ENCODE measurements around the gene GPBP1L1. TPM values are rescaled to one million over a fixed set of nuclear protein-coding genes. Genes with fewer than 3 reads are reported as not detected.
"Not testable (repeated sequence)": the region's sequence is repeated elsewhere in the genome, so short reads cannot be mapped to it uniquely, and the experiment has no call there.

GPBP1L1 gene
- total RNA-seq, 1 donor from 2014 or later, result 80.7 TPM

DNA sequence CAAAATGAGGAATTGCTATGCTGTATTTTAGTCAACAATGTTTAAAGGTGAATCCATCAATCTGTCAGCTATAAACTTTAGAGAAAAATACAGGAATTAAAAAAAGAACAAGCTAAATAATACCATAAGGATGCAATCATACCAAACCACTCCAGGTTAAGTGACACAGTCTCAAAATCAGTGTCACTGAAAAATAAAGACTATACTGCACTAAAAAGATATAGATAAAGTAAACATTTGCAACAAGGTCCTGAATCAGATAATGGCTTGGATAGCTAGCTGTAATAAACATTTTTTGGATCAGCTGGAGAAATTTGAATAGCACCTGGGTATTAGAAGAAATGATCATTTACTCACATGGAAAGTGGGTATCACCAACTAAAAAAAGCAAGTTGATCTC is 7.8 kb downstream of the GPBP1L1 start:
- H3K27ac ChIP-seq (replicated peaks), result peak overlapping the region; percentile 72
- H3K36me3 ChIP-seq, result no peaks in the 10 kb centered on the region
- TF ChIP-seq, protein P1, sequence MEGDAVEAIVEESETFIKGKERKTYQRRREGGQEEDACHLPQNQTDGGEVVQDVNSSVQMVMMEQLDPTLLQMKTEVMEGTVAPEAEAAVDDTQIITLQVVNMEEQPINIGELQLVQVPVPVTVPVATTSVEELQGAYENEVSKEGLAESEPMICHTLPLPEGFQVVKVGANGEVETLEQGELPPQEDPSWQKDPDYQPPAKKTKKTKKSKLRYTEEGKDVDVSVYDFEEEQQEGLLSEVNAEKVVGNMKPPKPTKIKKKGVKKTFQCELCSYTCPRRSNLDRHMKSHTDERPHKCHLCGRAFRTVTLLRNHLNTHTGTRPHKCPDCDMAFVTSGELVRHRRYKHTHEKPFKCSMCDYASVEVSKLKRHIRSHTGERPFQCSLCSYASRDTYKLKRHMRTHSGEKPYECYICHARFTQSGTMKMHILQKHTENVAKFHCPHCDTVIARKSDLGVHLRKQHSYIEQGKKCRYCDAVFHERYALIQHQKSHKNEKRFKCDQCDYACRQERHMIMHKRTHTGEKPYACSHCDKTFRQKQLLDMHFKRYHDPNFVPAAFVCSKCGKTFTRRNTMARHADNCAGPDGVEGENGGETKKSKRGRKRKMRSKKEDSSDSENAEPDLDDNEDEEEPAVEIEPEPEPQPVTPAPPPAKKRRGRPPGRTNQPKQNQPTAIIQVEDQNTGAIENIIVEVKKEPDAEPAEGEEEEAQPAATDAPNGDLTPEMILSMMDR (IDR thresholded peaks at IDR 0.05; ENCODE audit: borderline replicate concordance), result no peak
- intact Hi-C loops (cut with micrococcal nuclease), result no loop called here
- H3K4me3 ChIP-seq, result peak overlapping the region; percentile 4
- H3K4me1 ChIP-seq, result peaks cover 100% of the 10 kb centered on the region
- no peaks in the 10 kb centered on the region for H3K9me3 ChIP-seq (replicated peaks)
- no peak for DNase-seq
- no peaks in the 10 kb centered on the region for H3K27me3 ChIP-seq (ENCODE audit: low read depth)

DNA sequence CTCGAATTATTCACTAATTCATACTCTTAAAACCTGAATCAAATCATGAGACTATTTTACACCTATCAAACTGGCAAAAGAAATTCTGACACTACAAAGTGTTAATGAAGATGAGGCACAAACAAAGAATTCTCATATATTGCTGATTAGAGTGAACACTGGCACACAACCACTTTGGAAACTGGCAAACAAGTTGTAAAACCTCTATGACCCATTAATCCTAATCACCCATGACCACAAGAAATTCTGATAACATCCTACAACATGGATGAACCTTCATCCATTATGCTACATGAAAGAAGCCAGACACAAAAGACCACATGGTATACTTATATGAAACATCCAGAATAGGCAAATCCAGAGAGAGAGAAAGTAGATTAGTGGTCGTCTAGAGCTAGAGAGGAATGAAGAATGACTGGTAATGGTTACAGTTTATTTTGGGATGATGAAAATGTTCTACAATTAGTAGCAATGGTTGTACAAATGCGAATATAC is 8.5 kb downstream of the GPBP1L1 start:
- H3K27ac ChIP-seq (replicated peaks), result peak overlapping the region; percentile 72
- H3K27me3 ChIP-seq (ENCODE audit: low read depth), result no peaks in the 10 kb centered on the region
- TF ChIP-seq, protein P1 (IDR thresholded peaks at IDR 0.05; ENCODE audit: borderline replicate concordance), result no peak
- intact Hi-C loops (cut with micrococcal nuclease), result no loop called here
- H3K36me3 ChIP-seq, result no peaks in the 10 kb centered on the region
- H3K4me1 ChIP-seq, result peaks cover 100% of the 10 kb centered on the region
- no peak for DNase-seq
- no peak overlapping the region for H3K4me3 ChIP-seq
- no peaks in the 10 kb centered on the region for H3K9me3 ChIP-seq (replicated peaks)

DNA sequence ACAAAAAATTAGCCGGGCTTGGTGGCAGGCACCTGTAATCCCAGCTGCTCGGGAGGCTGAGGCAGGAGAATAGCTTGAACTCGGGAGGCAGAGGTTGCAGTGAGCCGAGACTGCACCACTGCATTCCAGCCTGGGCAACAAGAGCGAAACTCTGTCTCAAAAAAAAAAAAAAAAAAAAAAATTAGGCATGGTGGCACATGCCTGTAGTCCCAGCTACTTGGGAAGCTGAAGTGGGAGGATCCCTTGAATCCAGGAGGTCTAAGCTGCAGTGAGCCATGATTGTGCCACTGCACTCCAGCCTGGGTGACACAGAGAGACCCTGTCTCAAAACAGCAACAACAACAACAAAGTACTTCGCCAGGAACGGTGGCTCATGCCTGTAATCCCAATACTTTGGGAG is 9.8 kb downstream of the GPBP1L1 start:
- H3K27ac ChIP-seq (replicated peaks), result peak overlapping the region; percentile 72
- H3K27me3 ChIP-seq (ENCODE audit: low read depth); H3K4me3 ChIP-seq; DNase-seq; intact Hi-C loops (cut with micrococcal nuclease); H3K36me3 ChIP-seq; H3K9me3 ChIP-seq (replicated peaks): not testable (repeated sequence)
- H3K4me1 ChIP-seq, result peaks cover 100% of the 10 kb centered on the region

DNA sequence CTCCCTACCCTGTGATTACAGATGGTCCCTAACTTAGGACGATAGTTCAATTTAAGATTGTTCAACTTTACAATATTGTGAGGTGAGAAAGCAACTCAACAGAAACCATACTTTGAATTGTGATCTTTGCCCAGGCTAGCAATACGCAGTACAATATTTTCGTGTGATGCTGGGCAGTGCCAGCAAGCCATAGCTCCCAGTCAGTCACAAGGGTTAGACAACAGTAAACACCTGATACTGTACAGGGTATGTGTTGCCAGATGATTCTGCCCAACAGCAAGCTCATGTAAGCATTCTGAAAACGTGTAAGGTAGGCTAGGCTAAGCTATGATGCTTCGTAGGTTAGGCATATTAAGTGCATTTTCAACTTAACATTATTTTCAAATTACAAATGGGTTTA is 11.9 kb downstream of the GPBP1L1 start:
- Histone ChIP-seq H3K36me3 (no peaks in the 10 kb centered on the region), H3K4me1 (peaks cover 100% of the 10 kb centered on the region), H3K27ac (replicated peaks) (peak overlapping the region; percentile 21), H3K27me3 (ENCODE audit: low read depth) (no peaks in the 10 kb centered on the region), H3K4me3 (no peak overlapping the region), H3K9me3 (replicated peaks) (no peaks in the 10 kb centered on the region)
- intact Hi-C loops (cut with micrococcal nuclease), result no loop called here
- TF ChIP-seq, protein P1 (IDR thresholded peaks at IDR 0.05; ENCODE audit: borderline replicate concordance), result no peak
- no peak for DNase-seq

DNA sequence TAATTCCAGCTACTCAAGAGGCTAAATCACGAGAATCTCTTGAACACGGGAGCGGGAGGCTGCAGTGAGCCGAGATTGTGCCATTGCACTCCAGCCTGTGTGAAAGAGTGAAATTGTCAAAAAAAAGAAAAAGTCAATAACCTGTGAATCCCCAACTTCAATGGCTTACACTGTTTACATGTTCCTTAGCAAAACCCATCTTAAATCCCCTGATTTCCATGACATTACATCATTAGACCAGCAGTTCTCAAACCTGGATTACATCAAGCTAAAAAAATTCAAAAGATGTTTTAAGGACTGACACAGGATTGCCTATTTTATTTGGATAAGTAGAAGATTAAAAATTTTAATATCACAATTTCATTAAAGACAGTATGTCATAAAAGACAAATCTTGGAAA is 12.4 kb downstream of the GPBP1L1 start:
- peak overlapping the region; percentile 21 for H3K27ac ChIP-seq (replicated peaks)
- H3K4me1 ChIP-seq, result peaks cover 100% of the 10 kb centered on the region
- H3K4me3 ChIP-seq, result no peak overlapping the region
- intact Hi-C loops (cut with micrococcal nuclease), result no loop called here
- H3K36me3 ChIP-seq, result no peaks in the 10 kb centered on the region
- DNase-seq, result no peak
- H3K27me3 ChIP-seq (ENCODE audit: low read depth), result no peaks in the 10 kb centered on the region
- TF ChIP-seq, protein P1 (IDR thresholded peaks at IDR 0.05; ENCODE audit: borderline replicate concordance), result no peak
- H3K9me3 ChIP-seq (replicated peaks), result no peaks in the 10 kb centered on the region

DNA sequence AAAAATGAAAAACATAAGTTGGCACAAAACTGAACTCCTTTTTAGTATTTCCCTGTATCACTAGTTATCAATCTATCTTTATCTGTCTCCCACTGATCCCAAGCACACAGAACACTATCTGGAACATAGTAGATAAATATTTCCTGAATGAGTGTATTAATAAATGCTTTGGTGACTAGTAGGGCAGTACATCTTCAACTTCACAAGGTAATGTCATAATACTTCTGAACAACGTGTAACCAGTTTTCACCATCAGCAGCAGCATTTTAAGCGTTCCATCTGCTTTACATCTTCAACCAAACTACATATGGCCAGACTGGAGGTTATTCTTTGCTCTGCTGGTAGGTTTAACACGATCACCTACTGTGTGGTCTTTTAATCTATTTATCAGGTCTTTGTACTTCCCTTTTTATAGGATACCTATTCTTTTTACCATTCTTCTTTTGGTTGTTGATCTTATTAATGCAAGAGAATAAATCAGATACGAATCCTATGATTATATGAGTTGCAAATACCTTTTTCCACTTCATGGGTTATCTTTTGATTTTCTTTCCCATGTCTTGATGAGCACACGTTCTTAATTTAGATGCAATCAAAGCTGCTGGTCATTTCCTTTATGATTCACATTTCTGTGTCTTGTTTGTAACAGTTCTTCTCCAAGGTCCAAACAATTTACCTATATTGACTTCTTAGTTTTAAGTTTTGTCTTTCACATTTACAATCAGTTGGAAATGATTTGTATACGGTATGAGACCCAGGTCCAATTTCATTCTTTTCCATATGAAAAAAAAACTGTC is 16.3 kb downstream of the GPBP1L1 start:
- Histone ChIP-seq H3K9me3 (replicated peaks) (no peaks in the 10 kb centered on the region), H3K4me1 (peaks cover 95% of the 10 kb centered on the region), H3K27me3 (ENCODE audit: low read depth) (no peaks in the 10 kb centered on the region), H3K36me3 (no peaks in the 10 kb centered on the region), H3K27ac (replicated peaks) (no peak overlapping the region), H3K4me3 (no peak overlapping the region)
- DNase-seq, result no peak
- TF ChIP-seq, protein P1 (IDR thresholded peaks at IDR 0.05; ENCODE audit: borderline replicate concordance), result no peak
- intact Hi-C loops (cut with micrococcal nuclease), result no loop called here
